ENCODE data around the gene ZDHHC4. TPM values are rescaled to one million over a fixed set of nuclear protein-coding genes. Genes with fewer than 3 reads are reported as not detected.
A peak's percentile ranks its signal among the peaks of the same experiment; 100 is the strongest.

The ZDHHC4 gene
- total and polyA plus RNA-seq, 2 of the 13 experiments (the other 11 are each of a cell fraction or from before 2014, with no cell fraction given) = 83.2 to 188 TPM

GRCh38 chr7:6575281-6576023 lies 1.8 kb upstream of the ZDHHC4 start (continued):
- peak; percentile 52; the same call in 1 of the 2 replicates for TF ChIP-seq ARID4A (CRISPR knock-in tag; IDR thresholded peaks at IDR 0.05; ENCODE audit: borderline replicate concordance)
- TF ChIP-seq ZNF570 (CRISPR knock-in tag; IDR thresholded peaks at IDR 0.05; ENCODE audit: borderline replicate concordance) = no peak
- TF ChIP-seq ZNF7 (CRISPR knock-in tag; IDR thresholded peaks at IDR 0.05) = no peak
- TF ChIP-seq SAFB2 (CRISPR knock-in tag; IDR thresholded peaks at IDR 0.05; ENCODE audit: borderline replicate concordance, low read depth) = no peak
- TF ChIP-seq HNRNPK (IDR thresholded peaks at IDR 0.05; ENCODE audit: low read depth, low read length, poor library complexity, severe bottlenecking) = no peak
- no peak for TF ChIP-seq ZBED4 (CRISPR knock-in tag; IDR thresholded peaks at IDR 0.05; ENCODE audit: borderline replicate concordance)
- TF ChIP-seq FOXP4 (CRISPR knock-in tag; IDR thresholded peaks at IDR 0.05) = peak; percentile 67
- TF ChIP-seq ARHGAP35 (CRISPR knock-in tag; IDR thresholded peaks at IDR 0.05; ENCODE audit: borderline replicate concordance) = no peak
- peak; percentile 48; the same call in 1 of the 2 replicates for TF ChIP-seq RCOR2 (CRISPR knock-in tag; IDR thresholded peaks at IDR 0.05)
- TF ChIP-seq NFE2 (CRISPR knock-in tag; IDR thresholded peaks at IDR 0.05) = no peak
- TF ChIP-seq RNF2 (conservative IDR thresholded peaks at IDR 0.05; ENCODE audit: low read depth) = no peak
- TF ChIP-seq MBD4 (IDR thresholded peaks at IDR 0.05; ENCODE audit: borderline replicate concordance, low read length) = no peak
- TF ChIP-seq HDAC1 (CRISPR knock-in tag; IDR thresholded peaks at IDR 0.05) = 0 out of 2 replicates have a peak, but pooled peaks have one; percentile 19
- TF ChIP-seq PITX1 (CRISPR knock-in tag; IDR thresholded peaks at IDR 0.05) = 0 out of 2 replicates have a peak, but pooled peaks have one; percentile 44
- TF ChIP-seq ZNF883 (CRISPR knock-in tag; IDR thresholded peaks at IDR 0.05; ENCODE audit: not compliant biosample characterization) = no peak
- TF ChIP-seq RORA (CRISPR knock-in tag; IDR thresholded peaks at IDR 0.05) = no peak
- no peak for TF ChIP-seq CBX5 (CRISPR knock-in tag; IDR thresholded peaks at IDR 0.05; ENCODE audit: borderline replicate concordance)
